GM12801 (cell line): ENCODE results near the gene RFTN1.

ENCODE experiments used
- TF ChIP-seq, protein P1 (sequence below): IDR thresholded peaks from one replicate; pipeline ENCODE4 v1.5.1; 2011; ENCODE audit warnings: control low read depth; ENCODE audit not compliant: insufficient read length; ENCODE audit errors: extremely low read depth

RFTN1 gene

DNA sequence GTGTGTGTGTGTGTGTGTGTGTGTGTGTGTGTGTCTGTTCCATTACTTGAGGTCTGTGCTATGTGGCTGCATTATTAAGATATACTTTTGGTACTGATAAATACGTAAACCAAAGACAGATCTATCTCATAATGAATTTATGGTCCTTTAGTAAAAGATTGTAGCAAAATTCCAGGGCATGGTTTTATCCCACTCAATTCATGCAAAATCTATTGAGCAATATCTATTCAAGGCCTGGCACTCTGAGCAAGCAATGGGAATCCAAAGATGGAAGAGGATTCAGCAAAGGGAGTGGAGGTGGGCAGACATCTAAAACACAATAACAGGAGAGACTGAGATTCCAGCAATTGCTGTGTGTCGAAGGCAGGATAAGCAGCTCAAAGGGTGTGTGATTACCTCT is 86.8 kb downstream of the RFTN1 start:
- TF ChIP-seq, protein P1, sequence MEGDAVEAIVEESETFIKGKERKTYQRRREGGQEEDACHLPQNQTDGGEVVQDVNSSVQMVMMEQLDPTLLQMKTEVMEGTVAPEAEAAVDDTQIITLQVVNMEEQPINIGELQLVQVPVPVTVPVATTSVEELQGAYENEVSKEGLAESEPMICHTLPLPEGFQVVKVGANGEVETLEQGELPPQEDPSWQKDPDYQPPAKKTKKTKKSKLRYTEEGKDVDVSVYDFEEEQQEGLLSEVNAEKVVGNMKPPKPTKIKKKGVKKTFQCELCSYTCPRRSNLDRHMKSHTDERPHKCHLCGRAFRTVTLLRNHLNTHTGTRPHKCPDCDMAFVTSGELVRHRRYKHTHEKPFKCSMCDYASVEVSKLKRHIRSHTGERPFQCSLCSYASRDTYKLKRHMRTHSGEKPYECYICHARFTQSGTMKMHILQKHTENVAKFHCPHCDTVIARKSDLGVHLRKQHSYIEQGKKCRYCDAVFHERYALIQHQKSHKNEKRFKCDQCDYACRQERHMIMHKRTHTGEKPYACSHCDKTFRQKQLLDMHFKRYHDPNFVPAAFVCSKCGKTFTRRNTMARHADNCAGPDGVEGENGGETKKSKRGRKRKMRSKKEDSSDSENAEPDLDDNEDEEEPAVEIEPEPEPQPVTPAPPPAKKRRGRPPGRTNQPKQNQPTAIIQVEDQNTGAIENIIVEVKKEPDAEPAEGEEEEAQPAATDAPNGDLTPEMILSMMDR, result no peak

DNA sequence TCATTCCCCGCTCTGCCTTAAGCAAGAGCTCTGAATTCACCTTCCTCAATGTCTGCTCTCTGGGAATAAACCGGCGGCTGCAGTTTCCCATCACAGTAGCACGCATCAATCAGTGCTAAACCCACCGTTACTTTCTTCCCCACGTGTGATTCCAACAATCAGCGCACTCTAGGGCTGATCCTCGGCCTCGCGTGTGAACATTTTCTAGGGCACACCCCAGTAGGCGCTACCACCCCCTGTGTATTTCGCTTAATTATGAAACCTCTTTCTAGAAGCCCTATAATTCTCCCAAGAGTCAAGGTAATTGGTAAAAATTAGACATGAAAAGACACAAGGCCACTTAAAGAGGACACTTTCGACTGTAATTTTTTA is 87.5 kb downstream of the RFTN1 start:
- TF ChIP-seq, protein P1, result no peak

DNA sequence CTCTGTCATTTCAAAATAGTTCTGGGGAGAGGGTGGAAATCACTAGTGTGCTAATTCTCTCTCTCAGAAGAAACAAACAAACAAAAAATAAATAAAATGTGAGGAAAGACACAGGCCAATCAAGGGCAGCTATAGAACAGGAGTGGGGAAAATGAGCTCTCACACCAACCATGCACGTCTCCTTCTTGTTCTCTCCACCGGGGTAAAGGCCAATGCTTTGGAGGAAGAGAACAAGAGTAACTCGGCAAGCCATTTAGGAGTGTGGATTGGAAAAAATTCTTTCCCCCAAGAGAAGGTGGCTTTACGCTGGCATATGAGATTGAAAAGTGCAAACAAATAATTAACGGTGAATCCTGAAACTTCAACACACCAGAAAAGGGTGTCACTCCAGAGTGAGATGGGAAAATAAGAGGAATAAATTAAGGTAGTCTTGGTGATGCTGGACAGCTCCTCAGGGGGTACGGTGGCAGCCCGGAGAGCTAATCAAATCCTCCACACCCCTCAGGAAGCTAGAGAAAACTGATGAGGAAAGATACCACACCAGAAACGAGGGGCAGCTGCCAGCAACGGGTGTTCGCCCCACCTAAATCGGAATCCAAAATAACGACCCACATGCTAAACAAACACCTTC is 88.0 kb downstream of the RFTN1 start:
- TF ChIP-seq, protein P1, result no peak

DNA sequence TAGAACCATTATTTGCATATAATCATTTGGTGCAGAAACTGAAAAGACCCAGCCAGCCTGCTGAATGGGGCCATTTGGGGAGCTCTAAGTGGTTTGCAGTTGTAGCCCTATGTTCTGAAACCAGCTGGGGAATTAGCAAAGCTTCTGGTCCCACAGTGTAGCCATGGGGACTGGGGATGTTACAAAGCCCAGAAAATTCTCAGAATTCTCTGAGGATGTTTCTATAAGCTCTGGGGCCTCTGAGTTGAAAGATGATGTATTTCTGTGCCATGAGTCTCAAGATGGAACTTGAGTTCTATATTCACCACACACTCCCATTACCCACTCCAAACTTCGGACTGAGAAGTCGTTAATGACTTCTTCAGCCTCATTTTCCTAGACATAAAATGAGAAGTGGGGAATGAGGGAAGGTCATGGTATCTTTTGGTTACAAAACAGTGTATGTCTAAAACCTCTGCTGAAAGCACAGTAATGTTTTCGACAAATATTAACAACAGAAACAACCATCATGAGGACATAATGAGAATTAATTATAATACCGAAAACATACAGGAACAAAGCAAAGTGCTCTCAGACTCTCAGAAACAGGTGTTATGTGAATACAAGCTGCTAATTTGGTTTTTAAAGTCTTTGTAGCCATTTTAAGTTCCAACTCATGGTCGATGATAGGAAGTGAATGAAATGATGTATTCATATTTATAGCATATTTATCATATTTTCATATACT is 89.4 kb downstream of the RFTN1 start:
- TF ChIP-seq, protein P1, result no peak

DNA sequence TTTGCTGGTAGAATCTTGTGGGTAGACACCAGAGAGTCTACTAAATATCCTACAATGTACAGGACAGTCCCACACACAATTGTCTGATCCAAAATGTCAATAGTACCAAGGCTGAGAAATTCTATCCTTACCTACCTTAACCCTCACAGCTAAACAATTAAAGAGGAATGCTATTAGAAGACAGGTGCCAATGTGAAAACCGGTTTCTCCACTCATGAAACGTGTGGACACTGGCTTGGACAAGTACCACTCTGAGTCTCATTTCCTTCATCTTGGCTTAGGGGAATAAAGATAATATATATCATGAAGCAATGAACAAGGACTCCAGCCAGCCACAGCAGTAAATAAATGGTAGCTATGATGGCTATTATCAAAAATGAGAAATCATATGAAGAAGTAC is 90.2 kb downstream of the RFTN1 start:
- TF ChIP-seq, protein P1, result no peak

DNA sequence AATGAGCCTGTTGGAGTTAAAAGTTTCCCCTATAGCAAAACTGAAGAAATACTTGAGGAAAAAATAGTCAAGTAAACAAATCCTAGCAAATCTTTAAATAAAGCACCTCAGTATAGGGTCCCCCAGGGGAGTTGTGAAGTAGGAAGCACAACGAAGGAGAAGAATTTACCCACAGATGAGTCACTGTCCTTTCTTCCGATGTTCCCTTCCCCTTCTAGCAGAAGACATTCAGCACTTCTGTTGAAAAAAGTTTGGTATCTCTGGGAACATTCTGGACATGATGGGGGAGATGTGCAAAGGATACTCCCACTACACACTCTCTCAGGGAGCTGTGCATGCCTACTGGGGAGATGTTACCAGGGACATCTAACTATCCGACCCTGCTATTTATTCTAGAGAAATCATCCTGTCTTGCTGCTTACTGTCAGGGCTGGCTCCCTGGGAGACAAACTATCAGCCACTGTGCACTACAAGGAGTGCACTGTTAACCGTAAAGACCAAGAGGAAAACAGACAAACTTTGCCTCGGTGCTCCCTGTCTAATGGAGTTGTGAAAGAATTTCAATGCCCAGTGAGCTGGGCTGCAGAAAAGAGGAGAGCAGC is 93.8 kb downstream of the RFTN1 start:
- TF ChIP-seq, protein P1, result no peak

DNA sequence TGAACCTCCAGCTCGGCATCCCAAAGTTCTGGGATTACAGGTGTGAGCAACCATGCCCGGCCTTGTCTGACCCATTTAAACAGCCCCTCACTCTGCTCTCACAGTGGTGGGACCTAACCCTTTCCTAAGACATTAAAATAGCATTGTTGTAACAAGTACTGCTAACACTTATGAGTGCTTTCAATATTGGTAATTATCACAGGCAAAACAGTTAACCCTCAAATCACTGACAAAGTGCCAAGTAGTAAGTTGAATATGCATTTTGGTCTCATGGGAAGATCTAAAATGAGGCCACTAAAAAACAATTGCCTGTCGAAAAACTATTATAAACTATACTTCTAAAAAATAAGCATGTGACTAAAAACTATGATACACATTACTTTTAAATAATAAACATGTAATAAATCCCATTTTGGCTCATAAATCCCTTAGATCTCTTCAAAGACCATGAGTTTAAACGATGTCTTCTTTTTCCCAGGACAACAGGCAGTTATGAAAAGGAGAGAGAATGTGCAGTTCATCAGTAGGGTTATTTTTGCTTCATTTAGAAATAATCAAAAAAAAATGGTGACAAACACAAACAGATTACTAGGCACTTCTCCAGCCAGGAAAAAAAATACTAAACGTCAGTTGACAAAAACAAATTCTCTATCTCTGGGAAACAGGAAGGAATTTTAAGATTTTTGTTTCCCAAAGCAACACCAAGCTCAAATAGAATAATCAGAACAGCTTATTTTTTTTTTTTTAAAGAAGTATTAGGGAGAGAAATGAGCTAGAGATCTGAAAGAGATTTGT is 95.4 kb downstream of the RFTN1 start:
- TF ChIP-seq, protein P1, result no peak
